GM19025 (cell line): Measurements from ENCODE around the gene KRT7.

ENCODE experiments used
- ATAC-seq: cut with Tn5 transposase; IDR thresholded peaks from one replicate; pipeline ENCODE4 v1.9.1; 2021; ENCODE audit warnings: mild to moderate bottlenecking, low read depth, moderate library complexity; ENCODE audit not compliant: unreplicated experiment

KRT7 gene

DNA sequence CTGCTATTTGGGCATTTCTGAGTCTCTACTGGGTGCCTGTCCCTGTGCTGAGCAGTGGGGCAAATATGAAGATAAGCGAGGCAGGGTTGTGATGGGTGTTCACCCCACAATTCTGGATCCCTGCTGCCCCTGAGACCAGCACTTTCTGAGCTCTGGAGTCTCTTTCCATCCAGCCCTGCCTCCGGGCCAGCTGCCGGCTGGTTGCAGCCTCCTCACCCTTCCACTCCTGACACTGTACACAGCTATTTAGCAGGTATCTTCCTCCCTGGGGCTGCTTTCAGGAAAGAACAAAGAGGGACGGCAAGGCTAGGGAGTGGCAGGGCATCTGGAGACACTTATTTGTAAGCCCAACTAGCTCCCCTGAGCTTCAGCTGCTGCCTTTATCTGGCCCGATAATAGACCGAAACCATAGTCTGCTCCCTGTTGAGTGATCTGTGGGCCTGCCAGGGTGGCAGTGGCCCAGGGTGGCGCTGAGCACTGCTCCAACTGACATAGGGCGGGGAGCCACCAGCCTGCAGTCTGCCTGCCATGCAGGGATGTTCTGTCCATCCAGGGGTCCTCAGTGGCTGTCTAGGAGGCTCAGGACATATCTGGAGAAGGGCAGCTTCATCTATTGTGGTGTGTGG lies 33.6 kb upstream of the KRT7 start:
- ATAC-seq = no peak

DNA sequence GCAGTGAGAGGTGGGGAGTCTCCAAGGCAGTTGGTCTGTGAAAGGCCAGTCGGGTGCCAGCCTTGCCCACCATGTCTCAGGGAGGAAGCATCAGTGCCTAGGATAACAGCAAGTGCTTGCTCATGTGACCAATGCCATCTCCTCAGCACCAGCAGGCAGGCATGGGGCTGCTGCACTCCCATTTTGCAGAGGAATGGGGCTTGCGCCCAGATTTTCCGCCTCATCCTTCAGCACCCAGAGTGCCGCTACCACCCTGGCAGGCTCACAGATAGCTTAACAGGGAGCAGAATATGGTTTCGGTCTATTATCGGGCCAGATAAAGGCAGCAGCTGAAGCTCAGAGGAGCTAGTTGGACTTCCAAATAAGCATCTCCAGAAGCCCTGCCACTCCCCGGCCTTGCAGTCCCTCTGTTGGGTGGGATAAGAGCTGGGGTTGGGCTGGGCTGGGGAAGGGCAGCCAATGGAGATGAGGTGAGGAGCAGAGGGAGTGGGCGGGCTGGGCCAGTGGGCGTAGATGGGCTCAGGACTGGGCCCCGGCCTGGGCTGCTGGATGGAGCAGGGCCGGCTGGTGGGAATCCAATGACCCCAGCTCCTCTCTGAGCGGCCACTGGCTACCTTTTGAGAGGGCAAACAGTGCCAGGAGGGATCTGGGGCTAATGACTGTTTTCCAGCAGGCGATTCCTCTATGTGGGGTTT lies 32.8 kb upstream of the KRT7 start:
- ATAC-seq = no peak

DNA sequence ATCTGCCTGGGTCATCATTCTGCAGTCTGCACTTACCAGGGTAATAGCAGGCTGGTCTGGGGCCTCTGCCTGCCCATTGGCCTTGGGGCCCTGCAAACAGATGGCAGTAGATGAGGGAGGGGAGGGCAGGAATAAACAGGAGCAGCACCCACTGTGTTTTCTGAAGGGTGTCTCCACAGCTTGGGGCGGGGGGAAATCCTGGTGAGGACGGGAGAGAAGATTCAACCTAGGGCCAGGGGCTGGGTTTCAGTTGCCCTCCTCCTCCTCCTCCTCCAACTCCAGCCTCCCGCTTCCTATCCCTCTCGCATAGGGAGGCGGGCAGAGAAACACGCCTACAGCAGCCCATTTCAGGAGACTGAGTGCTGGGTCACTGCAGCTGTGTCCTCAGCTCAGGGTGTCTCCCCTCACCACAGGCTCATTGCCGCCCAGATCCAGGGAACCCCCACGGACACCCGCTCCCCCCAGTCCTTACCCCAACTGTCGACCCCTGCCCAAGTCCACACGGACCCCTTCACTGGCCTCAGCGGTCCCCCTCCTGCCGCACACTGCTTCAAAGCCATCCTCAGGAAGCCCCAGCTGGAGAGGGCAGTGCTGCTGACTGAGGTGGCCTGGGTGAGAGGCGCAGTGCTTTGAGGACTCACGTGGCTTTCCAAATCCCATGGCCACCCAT lies 32.1 kb upstream of the KRT7 start:
- ATAC-seq = no peak

DNA sequence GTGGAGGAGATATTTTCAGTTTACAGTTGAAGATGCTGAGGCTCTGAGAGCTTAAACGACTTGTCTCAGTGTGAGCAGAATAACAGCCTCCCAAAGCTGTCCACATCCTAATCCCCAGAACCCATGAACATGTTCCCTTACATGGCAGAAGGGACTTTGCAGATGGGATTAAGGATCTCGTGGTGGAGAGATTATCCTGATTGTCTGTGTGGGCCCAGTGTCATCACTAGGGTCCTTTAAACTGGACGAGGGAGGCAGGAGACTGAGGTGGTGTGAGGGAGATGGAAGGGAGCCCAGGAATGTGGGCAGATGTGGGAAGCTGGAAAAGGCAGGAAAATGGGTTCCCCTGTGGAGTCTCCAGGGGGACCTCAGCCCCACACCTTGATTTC lies 31.6 kb upstream of the KRT7 start:
- ATAC-seq = no peak

DNA sequence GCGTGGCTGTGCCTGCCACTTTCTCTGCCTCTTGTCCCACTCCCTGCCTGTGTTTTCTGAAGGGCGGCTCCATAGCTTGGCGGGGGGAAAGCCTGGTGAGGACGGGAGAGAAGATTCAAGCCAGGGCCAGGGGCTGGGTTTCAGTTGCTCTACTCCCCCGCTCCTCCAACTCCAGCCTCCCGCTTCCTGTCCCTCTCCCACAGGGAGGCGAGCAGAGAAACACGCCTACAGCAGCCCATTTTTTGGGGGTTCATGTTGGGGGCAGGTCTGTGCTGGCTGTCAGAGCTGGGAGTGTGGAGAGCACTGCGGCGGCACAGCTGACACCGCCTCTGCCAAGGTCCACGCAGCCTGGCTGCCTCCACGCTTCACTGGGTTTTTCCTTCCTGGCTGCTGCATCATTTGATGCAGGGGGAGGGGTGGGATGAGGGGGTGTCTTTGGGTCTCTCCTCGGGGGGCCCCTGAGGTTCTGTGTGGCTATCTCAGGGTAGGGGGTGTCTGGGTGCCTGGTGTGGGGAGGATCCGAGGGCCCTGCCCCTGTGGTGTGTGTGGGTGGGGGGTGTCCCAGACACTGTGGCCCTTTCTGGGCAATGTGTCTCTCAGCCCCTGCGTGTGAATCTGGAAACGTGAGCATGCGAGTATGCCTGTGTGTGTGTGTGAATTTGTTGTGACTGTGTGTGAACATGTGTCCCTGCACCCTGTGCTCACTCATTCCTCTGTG lies 30.5 kb upstream of the KRT7 start:
- ATAC-seq = no peak

DNA sequence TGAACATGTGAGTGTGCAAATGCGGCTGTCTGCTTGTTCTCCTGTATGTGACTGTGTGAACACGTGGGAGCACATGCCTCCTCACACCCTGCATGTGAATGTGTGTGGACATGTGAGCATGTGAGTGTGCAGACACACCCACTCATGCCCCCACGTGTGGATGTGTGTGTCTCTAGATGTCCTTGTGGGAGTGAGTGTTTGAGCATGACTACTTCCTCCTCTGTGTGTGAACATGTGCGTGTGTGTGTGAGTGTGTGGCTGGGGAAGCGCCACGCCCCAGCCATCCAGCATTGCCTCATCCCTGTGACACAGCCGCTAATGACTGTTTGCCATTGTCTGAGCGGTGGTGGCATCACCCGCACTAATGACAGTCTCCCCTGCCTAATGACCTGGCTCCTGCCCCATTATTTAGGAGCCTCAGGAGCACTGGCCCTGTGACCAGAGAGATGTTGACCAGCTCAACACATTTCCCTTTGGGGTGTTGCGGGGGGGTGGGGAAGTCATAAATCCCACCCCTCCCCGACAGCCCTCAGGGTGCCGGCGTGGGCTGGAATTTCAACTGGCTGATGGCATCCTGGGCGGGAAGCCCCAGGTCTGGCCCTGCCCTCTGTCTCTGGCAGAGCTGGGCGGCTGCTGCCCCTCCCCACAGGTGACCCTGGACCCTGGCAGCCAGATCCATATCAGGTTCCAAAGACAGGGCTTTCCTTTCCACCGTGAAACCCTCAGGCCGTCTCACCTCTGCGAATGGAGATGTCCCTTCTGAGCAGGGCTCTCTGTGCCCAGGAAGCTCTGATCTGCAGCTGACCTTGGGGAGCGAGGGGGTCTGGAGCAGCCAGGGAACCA lies 29.7 kb upstream of the KRT7 start:
- ATAC-seq = no peak

DNA sequence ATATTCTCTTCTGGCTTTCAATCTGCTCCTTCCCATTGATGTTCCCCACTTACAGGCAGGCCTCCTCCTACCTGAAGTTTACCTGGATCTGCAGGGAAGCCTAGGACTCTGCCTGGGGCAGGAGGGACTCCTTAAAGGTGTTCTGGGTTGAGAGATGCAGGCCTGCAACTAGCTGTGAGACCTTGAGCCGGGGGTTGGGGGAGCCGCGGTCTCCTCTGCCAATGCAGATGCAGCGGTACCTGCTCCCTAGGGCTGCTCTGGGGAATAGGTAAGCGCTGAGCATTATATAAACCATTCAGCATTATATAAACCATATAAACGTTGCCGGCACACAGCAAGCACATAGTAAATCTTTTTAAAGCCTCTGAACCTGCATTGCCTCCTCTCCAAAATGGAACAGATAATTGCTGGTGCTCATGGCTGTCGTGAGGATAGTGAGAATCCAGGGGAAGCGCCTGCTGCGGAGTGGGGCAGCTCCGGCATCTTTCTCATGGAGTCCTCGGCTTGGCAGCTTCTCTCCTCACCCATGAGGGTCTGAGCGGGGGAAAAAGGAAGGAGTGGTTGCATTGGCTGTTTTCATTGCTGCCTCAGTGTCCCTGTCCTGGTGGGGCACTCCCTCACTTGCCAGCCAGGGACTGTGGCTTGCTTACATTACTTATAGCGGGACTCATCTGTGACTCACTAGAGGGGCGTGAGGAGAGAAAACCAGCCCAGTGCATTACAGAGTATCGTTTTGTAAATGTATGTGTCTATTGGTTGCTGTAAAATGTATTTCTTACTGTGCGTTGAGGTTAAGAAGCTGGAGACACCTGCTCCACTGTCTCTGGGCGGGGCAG lies 28.7 kb upstream of the KRT7 start:
- no peak for ATAC-seq

DNA sequence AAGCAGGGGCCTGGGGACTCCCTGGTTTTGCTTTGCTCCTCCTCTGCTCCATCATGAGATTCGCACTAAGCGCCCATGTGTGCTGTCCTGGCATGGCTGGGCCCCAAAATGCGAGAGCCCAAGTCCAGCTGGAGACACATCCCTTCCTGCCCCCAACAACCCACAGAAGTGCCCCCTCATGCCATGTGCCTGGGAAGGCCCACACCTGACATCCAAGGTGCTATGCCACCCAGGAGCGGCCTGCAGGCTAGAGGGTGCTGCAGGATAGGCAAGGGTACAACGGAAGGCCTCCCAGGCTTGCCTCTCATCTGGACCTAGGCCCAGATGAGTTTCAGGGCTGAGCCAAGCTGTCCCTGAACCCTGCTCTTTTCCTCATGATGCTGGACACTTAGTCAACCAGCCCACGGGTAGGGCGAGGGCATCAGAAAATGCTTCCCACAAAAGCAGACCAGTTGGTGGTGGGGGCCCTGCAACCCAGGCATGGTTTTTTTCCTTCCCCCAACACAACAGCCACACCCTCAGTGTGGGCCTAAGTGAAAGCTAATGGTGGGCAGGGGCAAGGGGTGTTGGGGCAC lies 28.0 kb upstream of the KRT7 start:
- no peak for ATAC-seq

DNA sequence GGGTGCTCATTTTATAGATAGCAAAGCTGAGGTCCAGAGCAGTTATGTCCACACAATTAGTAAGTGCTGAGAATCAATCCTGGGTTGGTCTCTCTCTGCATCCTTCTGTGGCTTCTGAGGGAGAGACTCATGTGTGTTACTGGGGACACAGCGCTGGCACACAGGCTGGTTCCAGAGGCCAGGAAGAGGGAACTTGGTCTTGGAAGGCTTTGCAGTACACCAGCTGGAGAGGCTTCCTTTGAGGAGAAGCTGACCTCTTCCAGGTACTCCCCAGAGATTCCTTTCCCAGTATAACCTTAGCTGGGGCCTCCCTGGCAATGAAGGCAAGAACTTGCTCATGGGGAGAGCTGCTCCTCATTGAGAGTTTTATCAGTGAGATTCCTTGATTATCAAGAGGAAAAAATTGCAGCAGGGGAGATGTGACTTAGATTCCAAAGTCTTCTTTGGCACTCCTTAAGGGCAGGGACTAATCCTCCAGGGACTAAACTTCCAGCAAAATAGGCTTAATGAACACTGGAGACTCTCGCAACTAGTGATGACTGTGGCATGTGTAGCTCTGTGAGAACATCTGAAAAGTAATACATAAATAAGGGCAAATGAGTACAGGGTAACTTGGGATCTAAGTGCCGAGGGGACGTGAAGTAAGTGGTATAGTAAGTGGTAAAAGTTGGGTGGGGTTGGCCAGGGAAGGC lies 27.3 kb upstream of the KRT7 start:
- ATAC-seq = no peak

DNA sequence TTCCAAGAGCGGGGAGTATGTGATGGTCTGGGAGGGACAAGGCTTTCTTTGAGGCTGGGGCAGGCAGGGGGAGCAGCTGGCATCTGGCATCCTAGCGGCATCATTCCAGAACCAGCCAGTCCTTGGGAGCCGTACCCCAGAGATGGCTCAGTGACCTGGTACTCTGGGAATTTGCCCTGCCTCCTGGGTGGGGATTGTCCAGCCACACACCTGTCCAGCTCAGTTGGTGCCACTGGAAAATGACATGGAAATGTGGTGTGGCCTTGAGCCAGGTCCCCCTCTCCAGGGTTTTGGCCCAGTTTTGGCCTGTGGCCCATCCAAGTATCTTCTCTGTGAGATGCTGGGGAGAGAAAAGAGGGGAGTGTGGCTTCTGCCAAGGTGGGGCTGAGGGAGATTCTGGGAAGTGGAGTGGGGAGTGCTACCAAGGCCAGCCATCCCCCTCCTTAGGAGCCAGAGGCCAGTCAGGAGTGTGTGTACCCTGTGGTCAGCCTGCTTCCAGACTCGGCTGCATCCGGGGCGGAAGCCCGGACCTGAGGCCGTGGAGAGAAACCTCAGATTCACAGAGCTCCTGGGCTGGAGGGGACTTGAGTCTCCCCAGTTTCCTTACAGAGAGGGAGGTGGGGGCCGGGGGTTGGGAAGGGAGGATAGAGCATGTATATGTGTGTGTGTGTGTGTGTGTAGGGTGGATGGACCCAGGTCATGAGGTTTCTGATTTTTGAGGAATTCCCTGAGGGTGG lies 26.6 kb upstream of the KRT7 start:
- no peak for ATAC-seq

DNA sequence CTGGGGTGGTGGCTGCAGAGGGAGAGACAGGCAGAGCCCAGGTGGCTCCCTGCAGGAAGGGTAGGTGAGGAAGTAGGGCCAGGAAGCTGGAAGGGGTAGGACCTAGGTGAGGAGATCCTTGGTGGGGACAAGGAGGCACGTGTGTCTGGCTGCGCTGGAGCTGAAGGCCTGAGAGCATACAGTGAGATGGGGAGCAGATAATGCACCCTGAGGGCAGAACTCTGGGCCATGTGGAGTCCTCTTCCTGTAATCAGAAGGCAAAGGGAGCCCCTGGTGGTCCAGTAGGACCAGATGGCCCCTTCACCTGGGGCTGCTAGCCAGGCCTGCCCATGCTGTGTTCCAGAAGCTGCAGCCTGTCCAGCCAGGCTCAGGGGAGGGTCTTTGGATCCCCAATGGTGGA lies 25.9 kb upstream of the KRT7 start:
- ATAC-seq = no peak

DNA sequence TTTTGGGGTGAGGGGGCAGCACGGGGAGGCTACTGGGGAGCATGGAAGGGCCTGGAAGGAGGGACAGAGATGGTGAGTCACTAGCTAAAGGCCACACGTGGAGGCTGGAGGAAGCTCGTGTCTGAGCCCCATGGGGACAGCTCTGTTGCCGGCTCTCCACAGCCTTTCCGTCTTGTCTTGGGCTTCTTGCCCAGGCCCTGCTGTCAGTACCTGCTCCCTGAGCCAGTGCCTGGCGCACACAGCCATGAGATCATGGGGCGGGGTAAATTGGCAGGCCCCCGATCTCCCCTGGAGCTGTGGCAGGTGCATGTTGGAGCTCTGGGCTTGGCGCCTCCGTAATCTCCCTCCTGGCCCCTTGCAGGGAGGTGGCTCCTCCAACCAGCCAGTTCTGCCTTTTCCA lies 25.1 kb upstream of the KRT7 start:
- no peak for ATAC-seq

DNA sequence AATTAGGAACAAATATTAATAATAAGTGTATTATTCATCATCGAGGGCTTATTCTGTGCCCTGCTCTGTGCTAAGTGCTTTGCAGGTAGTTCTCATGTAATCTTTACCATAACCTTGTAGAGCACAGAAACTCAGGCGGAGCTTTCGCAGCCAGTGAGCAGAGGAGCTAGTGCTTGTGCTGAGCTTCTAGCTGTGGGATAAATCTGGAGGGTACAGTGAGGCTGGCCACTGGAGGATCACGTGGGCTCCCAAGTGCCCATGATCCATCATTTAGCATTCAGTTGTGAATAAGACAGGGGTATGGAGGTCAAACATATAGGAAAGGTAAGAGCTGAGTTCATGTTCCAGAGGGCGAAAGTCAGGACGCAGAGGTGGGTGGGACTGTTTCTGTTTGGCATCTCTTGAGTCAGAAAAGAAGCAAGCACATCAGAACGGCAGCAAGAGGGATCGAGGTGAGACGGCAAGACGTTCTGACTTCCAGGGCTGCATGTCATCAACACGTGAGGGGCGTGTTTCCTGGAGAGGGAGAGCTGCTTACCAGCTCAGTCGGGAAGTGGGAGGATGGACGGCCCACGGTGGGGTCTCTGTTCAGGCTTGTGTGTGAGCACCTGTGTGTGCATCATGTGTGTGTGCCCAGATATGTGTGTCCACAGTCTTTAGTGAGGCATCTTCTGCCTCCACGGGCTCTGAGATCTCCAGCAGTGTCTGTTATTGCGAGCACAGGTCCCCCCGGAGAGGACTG lies 24.4 kb upstream of the KRT7 start:
- no peak for ATAC-seq

DNA sequence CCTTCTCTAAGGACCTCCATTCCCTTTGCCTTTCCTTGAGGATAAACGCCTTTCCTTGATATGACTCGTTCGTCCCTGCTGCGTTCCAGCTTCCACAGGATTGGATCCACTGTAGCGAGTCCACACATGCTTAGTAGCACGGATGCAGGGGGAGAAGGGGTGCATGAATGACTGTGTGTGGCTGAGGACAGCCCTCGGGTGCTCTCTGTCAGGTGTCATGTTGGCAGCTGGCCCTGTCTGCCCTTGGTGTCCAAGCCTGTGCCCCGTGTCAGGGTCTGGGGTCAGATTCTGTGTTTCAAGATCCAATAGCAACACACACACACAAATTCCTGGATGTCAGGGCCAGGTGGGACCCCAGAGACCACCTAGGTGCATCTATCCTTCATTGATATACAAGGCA lies 23.7 kb upstream of the KRT7 start:
- no peak for ATAC-seq

DNA sequence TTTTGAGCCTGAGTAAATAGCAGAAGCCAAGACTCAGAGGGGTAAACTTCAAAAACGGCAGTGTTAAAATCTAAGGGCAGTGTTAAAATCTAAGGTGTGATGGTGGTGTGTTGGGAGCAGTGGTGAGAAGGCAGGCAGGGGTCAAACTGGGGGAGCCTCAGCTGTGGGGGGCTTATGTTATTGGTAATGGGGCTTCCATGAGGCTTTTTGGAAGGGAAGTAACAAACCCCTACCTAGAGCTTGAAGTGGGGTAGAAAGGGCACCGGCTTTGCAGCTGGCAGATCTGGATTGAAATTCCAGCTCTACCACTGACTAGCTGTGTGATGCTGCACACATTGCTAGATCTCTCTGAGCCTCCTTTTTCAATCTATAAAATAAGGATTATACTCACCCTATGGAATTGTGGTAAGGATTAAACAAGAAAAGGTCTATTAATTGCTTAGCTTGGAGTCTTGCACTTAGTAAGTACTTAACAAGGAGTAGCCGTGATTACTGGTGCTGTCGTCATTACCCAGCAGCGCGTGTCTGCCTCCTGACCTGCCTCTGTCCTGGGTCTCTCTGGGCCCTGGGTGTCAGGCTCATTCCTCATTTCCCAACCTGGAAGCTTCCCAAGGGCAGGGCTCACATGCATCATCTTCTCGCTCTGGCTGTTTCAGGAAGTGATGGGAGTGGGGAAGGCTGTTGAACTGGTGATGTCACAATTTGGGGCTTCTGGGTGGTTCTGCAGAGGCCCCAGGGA lies 22.7 kb upstream of the KRT7 start:
- no peak for ATAC-seq

DNA sequence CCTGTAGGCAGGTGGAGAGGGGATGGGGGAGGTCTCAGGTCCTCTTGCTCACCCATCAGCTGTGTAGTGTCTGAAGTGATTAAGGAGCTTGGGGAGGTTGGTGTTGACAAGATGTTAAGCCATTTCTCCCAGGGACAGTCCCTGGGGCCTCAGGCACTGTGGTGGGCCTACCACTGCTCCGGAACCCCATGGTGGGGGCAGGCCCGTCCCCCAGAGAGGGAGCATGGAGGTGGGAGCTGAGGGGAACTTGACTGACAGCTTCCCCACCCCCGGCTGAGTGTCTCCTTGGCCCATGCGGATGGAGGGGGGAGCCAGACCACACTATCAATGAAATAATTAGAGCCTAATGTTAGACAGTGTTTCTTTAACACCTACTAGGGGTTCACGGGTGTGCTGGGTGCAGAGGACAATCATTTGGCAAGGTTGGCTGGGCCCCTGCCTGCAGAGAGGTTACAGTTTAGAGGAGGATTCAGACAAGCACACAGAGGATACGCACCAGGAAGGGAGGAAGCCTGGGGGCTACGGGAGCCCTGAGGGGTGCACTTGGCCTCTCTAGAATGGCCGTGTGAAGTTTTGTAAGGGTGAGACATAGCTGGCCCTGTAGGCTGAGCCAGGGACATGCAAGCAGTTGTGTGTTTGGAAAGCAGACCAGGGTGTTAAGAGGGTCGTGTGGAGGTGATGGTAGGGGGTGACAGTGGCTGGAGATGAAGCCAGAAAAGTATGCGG lies 22.0 kb upstream of the KRT7 start:
- ATAC-seq = no peak
